HG03378 (cell line): Measurements from ENCODE around the gene CXCL16.
"Not testable (repeated sequence)": the region's sequence is repeated elsewhere in the genome, so short reads cannot be mapped to it uniquely, and the experiment has no call there.

Experiments used
- ATAC-seq: cut with Tn5 transposase; IDR thresholded peaks from one replicate; pipeline ENCODE4 v1.9.1; 2021; ENCODE audit warnings: mild to moderate bottlenecking, moderate library complexity; ENCODE audit not compliant: unreplicated experiment

CXCL16 gene

DNA sequence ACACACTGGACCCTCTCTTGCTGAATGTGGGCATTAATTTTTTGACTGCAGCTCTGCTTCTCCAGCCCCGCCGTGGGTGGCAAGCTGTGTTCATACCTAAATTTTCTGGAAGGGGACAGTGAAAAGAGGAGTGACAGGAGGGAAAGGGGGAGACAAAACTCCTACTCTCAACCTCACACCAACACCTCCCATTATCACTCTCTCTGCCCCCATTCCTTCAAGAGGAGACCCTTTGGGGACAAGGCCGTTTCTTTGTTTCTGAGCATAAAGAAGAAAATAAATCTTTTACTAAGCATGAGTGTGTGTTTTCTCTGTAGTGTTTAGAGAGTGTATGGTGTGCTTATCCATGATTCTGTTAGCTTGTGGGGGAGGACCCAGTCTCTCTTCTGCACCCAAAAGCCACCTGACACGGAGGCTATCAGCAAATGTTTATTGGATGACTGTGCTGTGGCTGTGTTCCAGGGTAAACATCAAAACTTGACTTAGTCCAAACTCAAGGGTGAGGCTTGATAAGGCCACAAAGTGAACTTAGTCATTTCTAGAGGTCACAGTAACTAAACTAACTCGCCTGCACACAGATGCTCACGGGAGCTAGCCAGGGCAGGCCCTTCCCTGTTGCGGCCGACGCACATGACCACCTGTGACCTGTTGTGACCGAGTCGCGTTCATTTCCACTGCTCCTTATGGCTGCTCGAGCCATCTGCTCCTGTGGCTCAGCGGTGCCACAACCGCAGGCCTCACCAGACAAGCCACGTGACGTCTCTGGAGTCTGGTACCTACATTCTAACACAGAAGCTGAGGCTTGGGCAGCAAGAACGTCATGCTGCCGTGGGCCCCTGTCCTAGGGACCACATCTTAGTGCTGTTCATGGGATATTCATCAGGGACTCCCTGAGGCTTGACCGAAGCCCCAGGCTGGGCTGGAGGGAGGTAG lies 18.3 kb downstream of the CXCL16 start:
- no peak for ATAC-seq

DNA sequence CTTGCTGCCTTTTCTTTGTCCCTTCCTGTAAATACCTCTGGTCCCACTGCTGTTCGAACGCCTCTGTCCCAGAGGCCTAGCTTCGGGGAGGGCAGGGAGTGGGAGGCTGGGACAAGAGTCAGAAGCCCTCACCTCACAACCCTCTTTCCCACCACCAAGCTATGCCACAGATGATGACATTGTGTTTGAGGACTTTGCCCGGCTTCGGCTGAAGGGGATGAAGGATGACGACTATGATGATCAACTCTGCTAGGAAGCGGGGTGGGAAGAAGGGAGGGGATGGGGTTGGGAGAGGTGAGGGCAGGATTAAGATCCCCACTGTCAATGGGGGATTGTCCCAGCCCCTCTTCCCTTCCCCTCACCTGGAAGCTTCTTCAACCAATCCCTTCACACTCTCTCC lies 18.9 kb downstream of the CXCL16 start:
- no peak for ATAC-seq

- no peak for ATAC-seq
Observed at GRCh38 chr17:4719684-4720221, 20.0 kb downstream of the CXCL16 start.

- ATAC-seq: no peak
Observed at GRCh38 chr17:4719146-4719545, 20.6 kb downstream of the CXCL16 start.

GRCh38 chr17:4718276-4718675 lies 21.5 kb downstream of the CXCL16 start:
- ATAC-seq: no peak

DNA sequence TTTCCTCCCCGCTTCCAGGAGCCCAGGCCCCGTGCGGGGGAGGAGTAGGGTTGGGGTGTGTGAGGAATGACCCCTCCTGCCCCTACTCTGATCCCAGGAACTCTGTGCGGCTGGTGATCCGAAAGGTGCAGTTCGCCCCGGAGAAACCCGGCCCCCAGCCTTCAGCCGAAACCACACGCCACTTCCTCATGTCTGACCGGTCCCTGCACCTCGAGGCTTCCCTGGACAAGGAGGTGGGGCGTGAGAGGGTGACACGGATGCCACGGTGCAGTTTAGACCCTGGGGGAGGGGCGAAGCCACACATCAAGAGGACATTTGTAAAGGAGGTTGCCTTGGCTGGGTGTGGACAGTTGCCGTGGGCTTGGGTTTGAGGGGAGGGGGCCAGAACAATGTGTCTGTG lies 21.9 kb downstream of the CXCL16 start:
- ATAC-seq: no peak

DNA sequence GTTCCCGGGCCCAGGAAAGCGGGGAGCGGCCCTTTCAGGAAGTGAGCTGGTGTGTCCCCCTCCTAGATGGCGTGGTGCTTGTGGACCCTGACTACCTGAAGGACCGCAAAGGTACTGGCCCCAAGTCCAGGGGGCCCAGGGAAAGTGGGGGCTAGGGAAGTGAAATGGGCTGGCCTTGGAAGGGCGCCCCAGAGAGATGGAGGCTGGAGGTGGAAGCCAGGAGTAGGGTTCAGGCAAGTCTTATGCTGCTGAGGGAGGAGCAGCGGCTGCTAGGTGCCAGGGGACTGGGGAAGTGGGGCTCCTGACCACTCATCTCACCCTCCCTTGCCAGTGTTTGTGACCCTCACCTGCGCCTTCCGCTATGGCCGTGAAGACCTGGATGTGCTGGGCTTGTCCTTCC lies 23.6 kb downstream of the CXCL16 start:
- no peak for ATAC-seq

DNA sequence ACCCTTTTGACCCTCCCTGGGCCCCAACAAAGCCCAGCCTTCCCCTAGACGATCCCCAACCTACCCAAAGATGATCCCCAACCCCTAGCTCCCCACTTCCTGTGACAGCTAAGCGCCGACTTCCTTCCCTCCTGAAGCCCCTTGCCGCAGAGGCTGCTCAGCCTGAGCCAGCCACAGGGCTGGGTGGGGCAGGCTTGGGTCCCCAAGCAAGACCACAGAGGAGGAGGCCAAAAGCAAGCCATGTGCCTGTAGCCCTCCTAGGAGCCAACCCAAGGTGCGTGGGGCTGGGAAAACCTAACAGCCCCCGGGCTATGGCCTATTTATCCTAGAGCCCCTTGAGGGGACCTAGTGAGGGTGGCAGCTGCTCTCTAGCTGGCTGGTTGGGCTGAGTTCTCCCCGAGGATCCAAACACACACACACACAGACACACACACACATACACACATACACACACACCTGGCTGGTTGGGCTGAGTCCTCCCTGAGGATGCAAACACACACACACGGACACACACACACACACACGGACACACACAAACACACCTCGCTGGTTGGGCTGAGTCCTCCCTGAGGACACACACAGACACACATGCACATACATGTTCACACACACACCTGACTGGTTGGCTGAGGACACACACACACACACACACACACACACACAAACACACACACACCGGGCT lies 24.5 kb downstream of the CXCL16 start:
- ATAC-seq: no peak

DNA sequence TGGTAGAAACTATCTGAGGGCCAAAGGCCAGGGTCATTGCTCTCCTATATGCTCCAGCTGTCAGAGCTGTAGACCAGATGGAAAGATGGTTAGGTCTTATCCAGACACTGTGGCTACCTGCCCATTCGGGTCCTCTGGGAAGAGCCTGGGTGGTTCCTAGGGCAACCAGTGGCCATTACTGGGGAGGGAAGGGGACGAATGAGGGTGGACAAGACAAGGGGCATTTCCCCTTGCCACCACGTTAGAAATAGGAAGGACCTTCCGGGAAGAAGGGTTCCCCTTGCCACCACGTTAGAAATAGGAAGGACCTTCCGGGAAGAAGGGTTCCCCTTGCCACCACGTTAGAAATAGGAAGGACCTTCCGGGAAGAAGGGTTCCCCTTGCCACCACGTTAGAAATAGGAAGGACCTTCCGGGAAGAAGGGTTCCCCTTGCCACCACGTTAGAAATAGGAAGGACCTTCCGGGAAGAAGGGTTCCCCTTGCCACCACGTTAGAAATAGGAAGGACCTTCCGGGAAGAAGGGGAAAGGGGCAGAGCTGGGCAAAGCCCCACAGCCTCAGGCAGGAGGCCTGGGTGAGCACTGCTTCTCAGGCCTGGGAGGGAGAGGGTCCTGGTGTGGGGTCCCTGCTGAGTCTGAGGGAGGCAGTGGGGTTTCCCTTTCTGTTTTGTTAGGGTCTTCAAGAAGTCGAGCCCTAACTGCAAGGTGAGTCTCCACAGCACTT lies 25.2 kb downstream of the CXCL16 start:
- not testable (repeated sequence) for ATAC-seq

DNA sequence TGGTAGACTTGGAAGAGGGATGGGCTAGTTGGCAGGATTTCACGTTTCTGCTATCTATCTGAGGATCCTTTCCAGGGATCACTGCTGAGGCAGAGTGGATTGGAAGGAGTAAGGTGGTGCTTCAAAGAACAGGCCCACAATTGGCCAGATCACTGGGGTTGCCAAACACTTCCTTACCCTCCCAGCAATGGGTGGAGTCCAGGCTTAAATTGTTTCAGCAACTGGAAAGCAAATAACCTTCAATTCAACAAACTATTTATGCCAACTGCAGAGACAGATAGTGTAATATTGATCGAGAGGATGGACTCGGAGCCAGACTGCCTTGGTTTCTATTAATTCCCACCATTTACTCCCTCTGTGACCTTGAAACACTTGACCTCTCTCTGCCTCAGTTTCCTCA lies 27.2 kb downstream of the CXCL16 start:
- no peak for ATAC-seq

DNA sequence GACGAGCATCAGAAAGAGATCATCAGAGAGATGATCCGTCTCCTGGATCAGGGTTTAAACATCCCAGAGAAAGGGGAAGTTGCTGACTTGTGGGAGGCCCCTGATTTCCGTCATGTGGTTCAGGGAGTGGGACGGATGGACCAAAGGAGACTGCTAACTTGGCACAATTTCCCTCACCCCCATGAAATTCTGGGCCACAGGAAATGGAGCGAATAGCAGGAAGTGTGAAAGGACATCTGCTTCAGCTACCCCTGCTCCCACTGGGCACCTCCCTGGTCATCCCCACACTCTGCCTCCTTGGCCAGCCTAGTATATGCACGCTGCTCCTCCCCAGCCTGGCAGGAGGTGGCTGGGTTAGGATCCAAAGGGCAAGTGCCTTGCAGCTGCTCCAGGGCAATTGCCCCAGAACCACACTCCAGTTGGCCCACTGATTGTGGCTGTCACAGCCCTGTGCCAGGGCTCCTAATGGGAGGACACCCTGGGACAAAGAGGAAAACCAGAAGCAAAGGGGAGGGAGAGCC lies 28.0 kb downstream of the CXCL16 start:
- no peak for ATAC-seq

- no peak for ATAC-seq
Observed at GRCh38 chr17:4710693-4711634, 28.8 kb downstream of the CXCL16 start.

GRCh38 chr17:4709794-4710692 lies 29.7 kb downstream of the CXCL16 start, which contains the start of gene ARRB2:
ARRB2 (plus strand) TSS chr17:4710632; CDS start chr17:4710722, 90 bp downstream.
- peak; percentile 46 for ATAC-seq

DNA sequence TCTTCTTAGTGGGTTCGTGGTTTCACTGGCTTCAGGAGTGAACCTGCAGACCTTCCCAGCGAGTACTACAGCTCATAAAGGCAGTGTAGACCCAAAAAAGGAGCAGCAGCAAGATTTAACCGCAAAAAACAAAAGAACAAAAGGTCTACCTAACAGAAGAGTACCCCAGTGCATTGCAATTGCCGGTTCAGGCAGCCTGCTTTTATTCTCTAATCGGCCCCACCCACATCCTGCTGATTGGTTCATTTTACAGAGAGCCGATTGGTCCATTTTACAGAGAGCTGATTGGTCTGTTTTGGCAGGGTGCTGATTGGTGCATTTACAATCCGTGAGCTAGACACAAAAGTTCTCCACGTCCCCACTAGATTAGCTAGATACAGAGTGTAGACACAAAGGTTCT lies 31.3 kb downstream of the CXCL16 start:
- ATAC-seq: no peak

GRCh38 chr17:4706121-4706520 lies 33.6 kb downstream of the CXCL16 start:
- no peak for ATAC-seq

GRCh38 chr17:4704991-4705390 lies 34.7 kb downstream of the CXCL16 start:
- ATAC-seq: no peak

DNA sequence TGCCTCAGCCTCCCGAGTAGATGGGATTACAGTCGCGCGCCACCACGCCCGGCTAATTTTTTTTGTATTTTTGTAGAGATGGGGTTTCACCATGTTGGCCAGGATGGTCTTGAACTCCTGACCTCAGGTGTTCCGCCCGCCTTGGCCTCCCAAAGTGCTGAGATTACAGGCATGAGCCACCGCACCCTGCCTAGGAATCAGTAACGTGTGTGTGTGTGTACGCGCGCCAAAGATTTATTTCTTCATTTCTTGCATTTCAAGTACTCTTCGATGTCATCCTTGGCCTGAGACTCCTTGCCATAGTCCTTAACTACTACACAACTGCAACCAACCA lies 35.2 kb downstream of the CXCL16 start:
- not testable (repeated sequence) for ATAC-seq

DNA sequence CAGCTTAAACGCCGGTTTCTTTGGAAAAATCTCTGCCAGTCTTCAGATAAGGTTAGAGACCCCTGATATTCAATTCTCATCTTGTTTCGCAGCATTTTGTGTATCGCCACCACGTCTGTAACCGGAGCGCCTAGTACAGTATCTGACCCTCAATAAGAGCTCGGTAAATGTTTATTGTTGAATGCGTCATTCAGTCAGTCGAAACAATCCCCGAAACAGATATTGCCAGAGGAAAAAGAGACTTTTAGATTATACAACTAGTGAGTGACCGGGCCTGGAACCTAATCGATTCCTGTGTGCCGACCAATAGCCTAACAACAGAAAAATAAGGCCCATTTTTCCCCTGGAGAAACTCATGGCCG lies 36.4 kb downstream of the CXCL16 start:
- no peak for ATAC-seq

GRCh38 chr17:4701116-4701515 lies 38.6 kb downstream of the CXCL16 start:
- no peak for ATAC-seq
